Activated CD4-positive, alpha-beta memory T cell treated with anti-CD3 and anti-CD28 coated beads for 36 hours (primary cell): ENCODE results near the gene ZYG11B. TPM values are rescaled to one million over a fixed set of nuclear protein-coding genes. Genes with fewer than 3 reads are reported as not detected.
"Not testable (repeated sequence)": the region's sequence is repeated elsewhere in the genome, so short reads cannot be mapped to it uniquely, and the experiment has no call there.

ENCODE experiments used
- CTCF ChIA-PET: fragments of 350-600 bp; sonication (Branson Sonifier 250); formaldehyde crosslinking; loops from one replicate; lab custom pipeline; 2021; ENCODE audit warnings: antibody characterized with exemption, inconsistent platforms; lab: Charles Lee
- POLR2A ChIA-PET: fragments of 350-600 bp; sonication (Branson Sonifier 250); formaldehyde crosslinking; loops from one replicate; lab custom pipeline; 2021; ENCODE audit warnings: antibody characterized with exemption; lab: Charles Lee
- DNase-seq: peaks from one replicate; pipeline ENCODE4 v3.0.0-alpha.2; 2020
- H3K27ac Mint-ChIP-seq: one replicate; pipeline ENCODE4 v1.8.0; 2021; ENCODE audit warnings: mixed read lengths
- H3K27me3 Mint-ChIP-seq: one replicate; pipeline ENCODE4 v1.8.0; 2021; ENCODE audit warnings: mixed read lengths
- H3K36me3 Mint-ChIP-seq: one replicate; pipeline ENCODE4 v1.8.0; 2021; ENCODE audit warnings: mixed read lengths
- H3K4me1 Mint-ChIP-seq: one replicate; pipeline ENCODE4 v1.8.0; 2021; ENCODE audit warnings: low read depth, mixed read lengths
- H3K4me3 Mint-ChIP-seq: one replicate; pipeline ENCODE4 v1.8.0; 2021; ENCODE audit warnings: mild to moderate bottlenecking, mixed read lengths
- H3K9me3 Mint-ChIP-seq: one replicate; pipeline ENCODE4 v1.8.0; 2021; ENCODE audit warnings: mixed read lengths
- intact Hi-C: fragments of 100-400 bp; cut with micrococcal nuclease; formaldehyde crosslinking; loops from one replicate; pipeline ENCODE4 v1.15.1; 2023
- total RNA-seq, 2 experiments: library from RNA; stranded (reverse); gene quantifications; one replicate each; pipeline ENCODE4 v1.2.3, GENCODE V29; 2021

Gene ZYG11B
- total RNA-seq, 2 experiments from 2014 or later = 14.2 to 14.8 TPM

- Mint-ChIP-seq H3K27me3 (peaks cover 7% of the 10 kb centered on the region), H3K4me1 (no peaks in the 10 kb centered on the region), H3K36me3 (no peaks in the 10 kb centered on the region), H3K4me3 (no peak overlapping the region), H3K27ac (no peak overlapping the region), H3K9me3 (no peaks in the 10 kb centered on the region)
- POLR2A ChIA-PET = no interaction called here
- intact Hi-C loops = no loop called here
- DNase-seq = no peak
- CTCF ChIA-PET = interaction anchor here (1.3 kb wide), 1 partner anchor 9 kb away, joined by 3 read pairs; no protein-coding TSS in a partner anchor
These were observed 108.5 kb downstream of the ZYG11B start for GRCh38 chr1:52834798-52835197.

DNA sequence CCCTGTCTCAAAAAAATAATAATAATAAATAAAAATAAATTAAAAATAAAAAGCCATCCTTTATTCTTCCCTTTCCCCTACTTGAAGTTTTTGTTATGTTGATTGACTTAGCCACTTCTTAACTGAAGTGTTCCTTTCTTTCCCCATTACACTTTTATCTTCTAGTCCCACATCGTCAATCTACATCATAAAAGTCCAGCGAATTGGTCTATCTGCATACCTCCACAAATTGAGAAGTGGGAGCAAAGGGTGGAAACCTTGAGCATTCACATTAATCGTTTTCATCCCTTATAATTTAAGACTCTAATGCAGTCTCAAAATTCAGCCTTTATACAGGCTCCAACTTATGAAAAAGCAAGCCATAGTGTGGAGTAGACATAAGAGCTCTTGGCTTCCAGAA is 109.8 kb downstream of the ZYG11B start:
- Mint-ChIP-seq H3K36me3 (no peaks in the 10 kb centered on the region), H3K4me3 (no peak overlapping the region), H3K27ac (no peak overlapping the region), H3K9me3 (no peaks in the 10 kb centered on the region), H3K4me1 (no peaks in the 10 kb centered on the region), H3K27me3 (peaks cover 8% of the 10 kb centered on the region)
- intact Hi-C loops = no loop called here
- ChIA-PET CTCF (no interaction called here), POLR2A (no interaction called here)
- no peak for DNase-seq

DNA sequence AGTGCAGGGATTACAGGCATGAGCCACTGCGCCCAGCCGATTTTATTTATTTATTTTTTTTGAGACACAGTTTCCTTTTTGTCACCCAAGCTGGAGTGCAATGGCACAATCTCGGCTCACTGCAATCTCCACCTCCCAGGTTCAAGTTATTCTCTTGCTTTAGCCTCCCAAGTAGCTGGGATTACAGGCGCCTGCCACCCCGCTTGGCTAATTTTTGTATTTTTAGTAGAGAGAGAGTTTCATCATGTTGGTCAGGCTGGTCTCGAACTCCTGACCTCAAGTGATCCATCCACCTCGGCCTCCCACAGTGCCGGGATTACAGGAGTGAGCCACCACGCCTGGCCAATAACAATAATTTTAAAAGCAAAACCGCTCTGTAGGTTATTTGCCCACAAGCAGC is 112.9 kb downstream of the ZYG11B start:
- H3K4me1 Mint-ChIP-seq, H3K27ac Mint-ChIP-seq, H3K4me3 Mint-ChIP-seq, CTCF ChIA-PET, POLR2A ChIA-PET, H3K36me3 Mint-ChIP-seq, H3K9me3 Mint-ChIP-seq, DNase-seq, intact Hi-C loops: not testable (repeated sequence)
- H3K27me3 Mint-ChIP-seq = peaks cover 20% of the 10 kb centered on the region

DNA sequence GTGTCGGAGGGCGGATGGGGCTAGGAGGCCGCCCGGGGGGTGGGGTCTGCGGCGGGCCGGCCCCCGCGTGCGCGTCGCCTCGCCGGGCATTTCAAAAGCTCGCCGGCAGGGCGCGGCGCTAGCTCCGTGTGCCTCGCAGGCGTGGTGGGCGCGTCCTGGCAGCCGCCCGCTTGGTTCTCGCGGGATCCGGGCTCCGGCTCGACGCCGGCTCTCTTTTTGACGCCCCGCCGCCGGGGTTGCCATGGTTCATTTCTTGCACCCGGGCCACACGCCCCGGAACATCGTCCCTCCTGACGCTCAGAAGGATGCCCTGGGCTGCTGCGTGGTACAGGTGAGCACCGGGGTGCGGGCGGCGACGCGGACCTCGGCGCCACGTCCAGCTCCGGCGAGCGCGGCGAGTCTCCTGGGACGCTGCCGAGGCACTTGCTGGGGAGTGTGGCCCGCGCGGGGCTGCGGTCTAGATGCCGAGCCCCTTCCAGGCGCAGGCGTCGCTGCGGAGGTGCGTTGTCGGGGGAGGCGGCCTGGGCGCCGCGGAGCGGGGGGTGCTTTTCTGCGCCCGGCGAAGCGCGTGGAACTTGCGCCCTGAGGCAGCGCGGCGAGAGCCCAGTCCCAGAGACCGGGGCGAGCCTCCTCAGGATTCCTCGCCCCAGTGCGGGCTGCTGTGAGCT is 116.5 kb downstream of the ZYG11B start, which contains the start of gene ZYG11A:
ZYG11A (plus strand) TSS at position 118 of the 668 bp plus-strand sequence; CDS start at position 242, 124 bp downstream.
- no peak within 1 kb of the TSS for H3K27ac Mint-ChIP-seq
- H3K9me3 Mint-ChIP-seq = no peaks in the 10 kb centered on the region
- intact Hi-C loops = loop anchor here (2.0 kb wide), 1 partner anchor 140 kb away; no protein-coding TSS in a partner anchor
- peaks cover 21% of the 10 kb centered on the region for H3K27me3 Mint-ChIP-seq
- H3K36me3 Mint-ChIP-seq = no peaks in the 10 kb centered on the region
- peak within 1 kb of the TSS; percentile 58 for H3K4me3 Mint-ChIP-seq
- ChIA-PET POLR2A (interaction anchor here (0.6 to 1.4 kb wide), 3 partner anchors 66 to 116 kb away, joined by 3 to 5 read pairs (median 5); partner anchors contain the start of genes ECHDC2 and ZYG11B), CTCF (interaction anchor here (0.8 to 2.7 kb wide), 6 partner anchors 12 to 344 kb away, joined by 3 to 11 read pairs (median 4); partner anchors contain the start of gene ECHDC2)
- DNase-seq = peak; percentile 86
- peaks cover 2% of the 10 kb centered on the region for H3K4me1 Mint-ChIP-seq

DNA sequence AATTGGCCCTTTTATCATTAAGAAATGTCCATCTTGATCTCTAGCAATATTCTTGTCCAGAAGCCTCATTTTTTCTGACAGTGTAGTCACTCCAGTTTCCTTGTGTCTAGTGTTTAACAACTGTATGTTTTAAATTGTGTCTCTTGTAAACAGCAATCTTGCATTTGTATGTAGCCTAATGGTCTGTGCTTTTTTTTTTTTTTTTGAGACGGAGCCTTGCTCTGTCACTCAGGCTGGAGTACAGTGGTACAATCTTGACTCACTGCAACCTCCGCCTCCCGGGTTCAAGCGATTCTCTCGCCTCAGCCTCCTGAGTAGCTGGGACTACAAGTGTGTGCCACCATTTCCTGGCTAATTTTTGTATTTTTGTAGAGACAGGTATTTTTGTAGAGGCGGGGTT is 118.9 kb downstream of the ZYG11B start:
- intact Hi-C loops, H3K4me3 Mint-ChIP-seq: not testable (repeated sequence)

DNA sequence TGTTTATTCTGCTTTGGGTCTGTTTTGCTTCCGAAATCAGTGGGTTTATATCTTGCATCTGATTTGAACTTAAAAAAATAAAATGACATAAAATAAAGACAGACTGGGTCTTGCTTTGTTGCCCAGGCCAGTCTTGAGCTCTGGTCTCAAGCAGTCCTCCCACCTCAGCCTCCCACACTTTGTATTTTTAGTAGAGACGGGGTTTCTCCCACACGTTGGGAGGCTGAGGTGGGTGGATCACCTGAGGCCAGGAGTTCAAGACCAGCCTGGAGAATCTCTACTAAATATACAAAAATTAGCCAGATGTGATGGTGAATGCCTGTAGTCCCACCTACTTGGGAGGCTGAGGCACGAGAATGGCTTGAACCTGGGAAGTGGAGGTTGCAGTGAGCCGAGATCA is 122.2 kb downstream of the ZYG11B start:
- Mint-ChIP-seq H3K4me3 (no peak overlapping the region), H3K36me3 (no peaks in the 10 kb centered on the region), H3K4me1 (peaks cover 2% of the 10 kb centered on the region), H3K9me3 (no peaks in the 10 kb centered on the region), H3K27me3 (peaks cover 17% of the 10 kb centered on the region), H3K27ac (no peak overlapping the region)
- no peak for DNase-seq
- ChIA-PET CTCF (no interaction called here), POLR2A (no interaction called here)
- intact Hi-C loops = no loop called here

More for the DNA sequence above, 118.9 kb downstream of the ZYG11B start:
- DNase-seq, H3K9me3 Mint-ChIP-seq, H3K4me1 Mint-ChIP-seq, POLR2A ChIA-PET, H3K36me3 Mint-ChIP-seq, H3K27ac Mint-ChIP-seq, CTCF ChIA-PET: not testable (repeated sequence)
- H3K27me3 Mint-ChIP-seq = peaks cover 20% of the 10 kb centered on the region

DNA sequence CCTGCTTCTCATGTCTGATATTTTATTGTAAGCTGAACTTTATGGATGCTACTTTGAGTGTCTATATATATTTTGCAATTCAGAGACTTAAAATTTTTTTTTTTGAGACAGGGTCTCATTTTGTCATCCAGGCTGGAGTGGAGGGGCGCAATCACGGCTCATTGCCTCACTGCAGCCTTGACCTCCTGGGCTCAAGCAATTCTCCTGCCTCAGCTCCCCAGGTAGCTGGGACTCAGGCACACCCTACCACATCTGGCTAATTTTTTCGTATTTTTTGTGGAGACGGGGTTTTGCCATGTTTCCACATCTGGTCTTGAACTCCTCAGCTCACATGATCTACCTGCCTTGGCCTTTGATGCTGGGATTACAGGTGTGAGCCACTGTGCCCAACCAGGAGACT is 124.7 kb downstream of the ZYG11B start:
- Mint-ChIP-seq H3K36me3 (no peaks in the 10 kb centered on the region), H3K27ac (no peak overlapping the region), H3K4me3 (no peak overlapping the region), H3K4me1 (no peaks in the 10 kb centered on the region), H3K27me3 (peaks cover 7% of the 10 kb centered on the region), H3K9me3 (no peaks in the 10 kb centered on the region)
- CTCF ChIA-PET = no interaction called here
- DNase-seq = no peak
- intact Hi-C loops = no loop called here
- POLR2A ChIA-PET = no interaction called here

DNA sequence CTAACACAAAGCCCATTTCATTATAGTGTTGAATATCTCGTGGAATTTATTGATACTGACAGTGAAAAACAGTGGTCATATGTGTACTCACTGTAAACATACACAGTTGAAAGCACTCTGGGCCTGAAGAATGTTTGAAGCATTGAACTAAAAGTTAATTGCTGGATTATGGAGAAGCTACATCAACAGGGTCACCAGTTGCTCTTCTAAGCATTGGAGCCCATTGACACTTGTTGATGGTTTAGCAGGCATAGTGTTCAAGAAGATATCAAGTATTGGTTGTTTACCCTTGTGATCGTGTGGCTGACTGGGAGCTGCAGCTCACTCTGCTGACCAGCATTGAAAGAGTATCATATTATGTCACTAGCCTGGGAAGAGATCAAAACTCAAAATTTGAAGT is 126.6 kb downstream of the ZYG11B start:
- no peaks in the 10 kb centered on the region for H3K9me3 Mint-ChIP-seq
- H3K27me3 Mint-ChIP-seq = peaks cover 6% of the 10 kb centered on the region
- no peak for DNase-seq
- no peak overlapping the region for H3K4me3 Mint-ChIP-seq
- ChIA-PET POLR2A (no interaction called here), CTCF (interaction anchor here (0.6 kb wide), 1 partner anchor 114 kb away, joined by 3 read pairs; no protein-coding TSS in a partner anchor)
- H3K36me3 Mint-ChIP-seq = no peaks in the 10 kb centered on the region
- H3K27ac Mint-ChIP-seq = no peak overlapping the region
- intact Hi-C loops = no loop called here
- no peaks in the 10 kb centered on the region for H3K4me1 Mint-ChIP-seq

GRCh38 chr1:52855584-52855983 is 129.3 kb downstream of the ZYG11B start:
- Mint-ChIP-seq H3K4me3 (no peak overlapping the region), H3K9me3 (no peaks in the 10 kb centered on the region), H3K36me3 (no peaks in the 10 kb centered on the region), H3K4me1 (no peaks in the 10 kb centered on the region), H3K27me3 (peaks cover 6% of the 10 kb centered on the region), H3K27ac (no peak overlapping the region)
- POLR2A ChIA-PET = no interaction called here
- CTCF ChIA-PET = no interaction called here
- no peak for DNase-seq
- intact Hi-C loops = no loop called here

- intact Hi-C loops = no loop called here
- peaks cover 4% of the 10 kb centered on the region for H3K27me3 Mint-ChIP-seq
- H3K4me1 Mint-ChIP-seq = no peaks in the 10 kb centered on the region
- no peak for DNase-seq
- H3K36me3 Mint-ChIP-seq = no peaks in the 10 kb centered on the region
- POLR2A ChIA-PET = no interaction called here
- no peak overlapping the region for H3K4me3 Mint-ChIP-seq
- no peaks in the 10 kb centered on the region for H3K9me3 Mint-ChIP-seq
- no peak overlapping the region for H3K27ac Mint-ChIP-seq
- CTCF ChIA-PET = no interaction called here
These were observed 129.8 kb downstream of the ZYG11B start for GRCh38 chr1:52856026-52856425.

- no peaks in the 10 kb centered on the region for H3K4me1 Mint-ChIP-seq
- intact Hi-C loops = no loop called here
- no peak overlapping the region for H3K27ac Mint-ChIP-seq
- CTCF ChIA-PET = no interaction called here
- H3K4me3 Mint-ChIP-seq = no peak overlapping the region
- no peak for DNase-seq
- no peaks in the 10 kb centered on the region for H3K27me3 Mint-ChIP-seq
- POLR2A ChIA-PET = interaction anchor here (0.5 kb wide), 1 partner anchor 408 kb away, joined by 3 read pairs; no protein-coding TSS in a partner anchor
- no peaks in the 10 kb centered on the region for H3K36me3 Mint-ChIP-seq
- no peaks in the 10 kb centered on the region for H3K9me3 Mint-ChIP-seq
These were observed 131.2 kb downstream of the ZYG11B start for GRCh38 chr1:52857443-52857842.

- Mint-ChIP-seq H3K4me3 (no peak overlapping the region), H3K27ac (no peak overlapping the region), H3K4me1 (peaks cover 5% of the 10 kb centered on the region), H3K9me3 (no peaks in the 10 kb centered on the region), H3K27me3 (peaks cover 2% of the 10 kb centered on the region), H3K36me3 (no peaks in the 10 kb centered on the region)
- intact Hi-C loops = no loop called here
- CTCF ChIA-PET = no interaction called here
- POLR2A ChIA-PET = no interaction called here
- no peak for DNase-seq
These were observed 136.6 kb downstream of the ZYG11B start for GRCh38 chr1:52862666-52863458.
